GM23248 (cell line): ENCODE measurements around the gene MNX1. TPM values are rescaled to one million over a fixed set of nuclear protein-coding genes. Genes with fewer than 3 reads are reported as not detected.

Experiments used
- DNase-seq: peaks from one replicate; pipeline ENCODE4 v3.0.0-alpha.2; 2015
- H2AFZ ChIP-seq: fragments of 200-600 bp; sonication (generic); 2 replicates; pipeline ENCODE4 v1.6.1; 2016; ENCODE audit warnings: antibody characterized with exemption
- H3F3A ChIP-seq: fragments of 200-600 bp; sonication (generic); 2 replicates; pipeline ENCODE4 v1.6.1; 2016; ENCODE audit warnings: mild to moderate bottlenecking, antibody characterized with exemption, mixed run types; ENCODE audit not compliant: insufficient read depth
- H3K27ac ChIP-seq: fragments of 200-600 bp; sonication (generic); 2 replicates; pipeline ENCODE4 v1.5.1; 2016; ENCODE audit warnings: mild to moderate bottlenecking
- H3K27me3 ChIP-seq: fragments of 200-600 bp; sonication (generic); replicated peaks from 2 replicates; pipeline ENCODE4 v1.6.1; 2016; ENCODE audit warnings: mild to moderate bottlenecking; ENCODE audit not compliant: insufficient read depth
- H3K36me3 ChIP-seq: fragments of 200-600 bp; sonication (generic); 2 replicates; pipeline ENCODE4 v1.6.1; 2016; ENCODE audit warnings: low read depth, mild to moderate bottlenecking
- H3K4me1 ChIP-seq: fragments of 200-600 bp; sonication (generic); 2 replicates; pipeline ENCODE4 v1.6.1; 2016; ENCODE audit warnings: mild to moderate bottlenecking; ENCODE audit not compliant: insufficient read depth
- H3K4me2 ChIP-seq: fragments of 200-600 bp; sonication (generic); one replicate; pipeline ENCODE4 v1.6.1; 2016; ENCODE audit warnings: mild to moderate bottlenecking; ENCODE audit not compliant: unreplicated experiment
- H3K4me3 ChIP-seq: fragments of 200-600 bp; sonication (generic); 2 replicates; pipeline ENCODE4 v1.5.1; 2016; ENCODE audit warnings: mild to moderate bottlenecking
- H3K79me2 ChIP-seq: fragments of 200-600 bp; sonication (generic); 2 replicates; pipeline ENCODE4 v1.6.1; 2016; ENCODE audit warnings: mild to moderate bottlenecking; ENCODE audit not compliant: insufficient read depth
- H3K9ac ChIP-seq: fragments of 200-600 bp; sonication (generic); 2 replicates; pipeline ENCODE4 v1.6.1; 2016; ENCODE audit warnings: mild to moderate bottlenecking
- H3K9me2 ChIP-seq: fragments of 200-600 bp; sonication (generic); 2 replicates; pipeline ENCODE4 v1.6.1; 2016; ENCODE audit warnings: mixed run types, mild to moderate bottlenecking, moderate library complexity; ENCODE audit not compliant: insufficient read depth
- H3K9me3 ChIP-seq: fragments of 200-600 bp; sonication (generic); one replicate; pipeline ENCODE4 v1.6.1; 2017; ENCODE audit warnings: low read depth
- H4K20me1 ChIP-seq: fragments of 200-600 bp; sonication (generic); 2 replicates; pipeline ENCODE4 v1.6.0; 2016; ENCODE audit not compliant: insufficient read depth
- EZH2 ChIP-seq: fragments of 200-600 bp; sonication (generic); IDR thresholded peaks from 2 replicates; pipeline ENCODE4 v1.6.1; 2018; ENCODE audit warnings: antibody characterized with exemption, mild to moderate bottlenecking; ENCODE audit not compliant: insufficient read depth, poor library complexity, severe bottlenecking
- EZH2phosphoT487 ChIP-seq: fragments of 200-600 bp; sonication (generic); IDR thresholded peaks from 2 replicates; pipeline ENCODE4 v1.6.1; 2018; ENCODE audit warnings: antibody characterized with exemption, moderate library complexity, mild to moderate bottlenecking, low read depth; ENCODE audit not compliant: insufficient read depth
- WGBS, 2 experiments: methylation state at CpG; one replicate each; pipeline ENCODE4 v1.1.6; 2015 to 2017; ENCODE audit warnings: low lambda C conversion rate in 2 of 2, low coverage in 1 of 2; ENCODE audit errors: missing lambda C conversion rate in 2 of 2; 5-methylcytosine and 5-hydroxymethylcytosine counted together
- in situ Hi-C: fragments of 300-500 bp; cut with MboI; formaldehyde crosslinking; loops from 2 replicates; pipeline ENCODE4 v1.15.0; 2020
- polyA plus RNA-seq: library from polyadenylated mRNA; unstranded; fragments of >200 nt; fragmentation: Nextera tagmentation; extraction: Ambion mirVana; gene quantifications from 2 replicates; pipeline ENCODE4 v1.2.1, GENCODE V29; 2016
- total RNA-seq: library from RNA; depleted of rRNA; stranded (reverse); fragments of >200 nt; shearing (Covaris generic); gene quantifications from 2 replicates; pipeline ENCODE4 v1.2.3, GENCODE V29; 2014

MNX1 gene
- total and polyA plus RNA-seq, 2 experiments from 2014 or later, result not detected

DNA sequence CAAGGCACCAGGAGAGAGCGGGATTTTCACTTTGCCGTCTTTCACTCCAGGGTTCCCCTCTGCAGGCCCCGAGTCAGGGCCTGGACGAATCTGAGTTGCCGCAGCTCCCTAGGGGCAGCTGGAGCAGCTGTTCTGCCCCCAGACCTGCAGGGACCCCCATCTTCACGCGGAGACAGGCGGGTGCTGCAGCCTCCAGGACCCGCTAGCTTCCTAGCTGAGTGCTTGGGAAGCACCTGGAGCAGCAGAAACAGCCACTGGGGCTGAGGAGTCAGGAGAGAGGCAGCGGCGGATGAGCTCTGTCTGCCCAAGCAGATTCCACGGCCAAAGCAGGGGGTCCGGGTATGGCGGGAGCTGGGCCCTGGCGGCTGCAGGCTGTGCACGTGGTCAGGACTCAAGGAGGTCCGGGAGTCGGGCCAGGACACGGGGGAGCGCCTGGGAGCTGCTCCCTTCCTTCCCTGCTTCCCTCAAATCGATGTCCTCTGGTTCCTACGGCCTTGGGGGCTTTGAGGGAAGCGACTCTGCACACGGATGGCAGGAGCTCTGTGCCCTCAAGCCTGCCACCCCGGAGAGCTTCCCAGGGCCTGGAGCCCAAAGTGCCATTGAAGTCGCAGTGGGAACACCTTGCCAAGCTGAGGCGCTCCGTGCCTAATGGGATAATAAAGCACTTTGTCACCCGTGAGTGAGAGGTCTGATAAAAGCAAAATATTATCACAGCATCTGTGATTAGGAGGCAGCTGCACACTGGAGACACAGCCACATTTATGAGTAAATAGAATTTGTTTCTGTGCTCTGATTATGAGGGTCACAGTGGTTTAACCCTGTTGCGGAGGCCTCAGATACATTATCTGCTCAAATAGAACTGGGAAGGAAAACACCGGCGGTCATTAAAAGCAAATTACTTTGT, 17.2 kb downstream of the MNX1 start:
- Histone ChIP-seq H3K9me3 (no peaks in the 10 kb centered on the region), H2AFZ (no peak overlapping the region), H3K36me3 (no peaks in the 10 kb centered on the region), H3K27ac (no peak overlapping the region), H3F3A (no peaks in the 10 kb centered on the region), H3K4me3 (no peak overlapping the region), H3K4me1 (no peaks in the 10 kb centered on the region), H3K9me2 (no peaks in the 10 kb centered on the region), H4K20me1 (no peaks in the 10 kb centered on the region), H3K4me2 (no peak overlapping the region), H3K79me2 (no peaks in the 10 kb centered on the region), H3K9ac (no peak overlapping the region), H3K27me3 (peaks cover 32% of the 10 kb centered on the region)
- WGBS, 2 experiments, result 48% methylated on average over 31 to 32 of the region's 32 CpGs
- TF ChIP-seq EZH2 (no peak), EZH2phosphoT487 (no peak)
- DNase-seq, result no peak
- in situ Hi-C loops, result no loop called here

DNA sequence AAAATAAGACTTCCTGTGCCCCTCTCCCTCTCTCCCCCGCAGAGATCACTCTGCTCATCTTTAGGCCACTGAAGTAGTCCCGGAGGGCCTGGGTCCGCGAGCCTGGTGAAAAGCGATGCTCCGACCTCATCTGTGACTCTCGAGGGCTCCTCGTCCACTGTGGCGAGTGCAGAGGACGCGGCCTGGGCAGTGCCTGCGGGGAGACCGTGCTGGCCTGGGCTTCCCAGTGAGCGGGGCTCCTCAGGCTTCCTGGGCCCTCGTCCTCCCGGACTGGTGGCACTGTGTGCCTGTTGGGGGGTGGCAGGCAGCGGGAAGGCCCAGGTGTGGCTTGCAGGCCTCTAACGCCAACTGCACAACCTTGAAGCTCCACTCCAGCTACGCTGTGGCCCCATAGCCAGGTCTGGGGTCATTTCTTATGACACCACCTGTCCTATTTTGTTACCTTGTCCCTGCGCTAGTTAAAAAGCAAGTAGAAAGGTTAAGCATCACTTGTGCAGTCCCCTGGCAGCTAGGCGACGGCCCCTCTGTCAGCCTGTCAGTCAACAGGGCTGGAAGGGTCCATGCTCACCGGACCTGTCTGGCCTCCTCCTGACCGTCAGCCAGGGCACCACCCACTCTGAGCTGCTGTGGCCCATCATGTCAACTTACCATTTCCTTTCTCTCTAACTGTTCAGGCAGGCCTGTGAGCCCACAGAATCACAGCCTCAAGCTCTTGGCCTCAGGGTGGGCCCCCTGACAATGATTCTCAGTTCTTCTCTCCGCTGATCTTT, 20.5 kb downstream of the MNX1 start:
- Histone ChIP-seq H3K79me2 (no peaks in the 10 kb centered on the region), H3K4me2 (no peak overlapping the region), H3K4me3 (no peak overlapping the region), H3K4me1 (no peaks in the 10 kb centered on the region; the same call in 1 of the 2 replicates), H3K36me3 (no peaks in the 10 kb centered on the region), H3K9ac (no peak overlapping the region), H3K9me3 (no peaks in the 10 kb centered on the region), H3K27ac (no peak overlapping the region), H3K9me2 (no peaks in the 10 kb centered on the region), H3K27me3 (0 out of 2 replicates have a peak, but pooled peaks cover 6% of the 10 kb centered on the region), H2AFZ (no peak overlapping the region), H3F3A (0 out of 2 replicates have a peak, but pooled peaks cover 1% of the 10 kb centered on the region), H4K20me1 (no peaks in the 10 kb centered on the region)
- no peak for TF ChIP-seq EZH2
- no peak for TF ChIP-seq EZH2phosphoT487
- 75 to 77% methylated on average over 25 of the region's 25 CpGs for WGBS, 2 experiments
- in situ Hi-C loops, result no loop called here
- DNase-seq, result no peak

DNA sequence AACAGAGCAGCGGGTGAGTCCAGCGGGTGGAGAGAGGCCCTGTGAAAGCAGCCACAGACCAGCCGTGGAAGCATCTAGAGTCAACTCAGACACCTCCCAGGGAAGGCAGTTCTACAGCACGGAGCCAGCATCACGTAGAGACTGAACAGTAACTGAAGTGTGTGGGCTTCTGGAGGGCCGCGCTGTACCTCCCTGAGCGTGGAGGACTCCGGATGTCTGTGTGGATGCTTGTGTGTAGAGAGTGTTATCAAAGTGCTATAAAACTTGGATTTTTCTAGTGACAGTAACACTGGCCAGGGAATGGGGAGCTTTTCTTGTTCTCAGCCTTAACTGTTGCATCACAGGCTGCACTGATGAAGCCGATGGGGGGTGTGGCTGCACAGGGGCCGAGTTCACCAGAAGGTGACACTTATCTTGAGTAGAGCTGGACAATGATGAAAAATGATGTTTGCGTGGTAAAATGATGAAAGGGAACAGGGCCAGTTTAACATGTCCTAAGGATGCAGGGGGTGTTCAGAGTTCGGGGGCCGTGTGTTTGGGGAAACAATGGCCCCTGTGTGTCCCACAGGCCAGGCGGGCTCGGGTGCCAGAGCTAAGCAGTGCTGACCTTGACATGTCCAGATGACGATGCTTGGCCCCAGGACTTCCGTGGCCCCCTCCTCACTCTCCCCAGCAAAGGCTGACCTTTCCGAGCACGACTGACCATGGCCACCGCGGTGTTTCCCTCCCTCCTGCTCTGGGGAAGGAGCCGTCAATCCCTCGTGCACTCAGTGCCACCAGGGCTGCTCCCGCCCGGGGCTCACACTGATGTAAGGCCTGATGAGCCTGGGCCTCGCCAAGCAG, 21.9 kb downstream of the MNX1 start:
- H3K27me3 ChIP-seq, result 0 out of 2 replicates have a peak, but pooled peaks cover 3% of the 10 kb centered on the region
- no peak overlapping the region for H3K4me2 ChIP-seq
- peaks cover 15% of the 10 kb centered on the region for H3F3A ChIP-seq
- H3K79me2 ChIP-seq, result no peaks in the 10 kb centered on the region
- peaks cover 4% of the 10 kb centered on the region; the same call in 1 of the 2 replicates for H3K4me1 ChIP-seq
- H2AFZ ChIP-seq, result no peak overlapping the region
- DNase-seq, result no peak
- H3K36me3 ChIP-seq, result no peaks in the 10 kb centered on the region
- no peak for TF ChIP-seq EZH2phosphoT487
- no peak for TF ChIP-seq EZH2
- no peak overlapping the region for H3K4me3 ChIP-seq
- H3K9ac ChIP-seq, result no peak overlapping the region
- H3K27ac ChIP-seq, result no peak overlapping the region
- H3K9me3 ChIP-seq, result no peaks in the 10 kb centered on the region
- 75 to 77% methylated on average over 27 of the region's 27 CpGs for WGBS, 2 experiments
- H4K20me1 ChIP-seq, result no peaks in the 10 kb centered on the region
- no peaks in the 10 kb centered on the region for H3K9me2 ChIP-seq
- in situ Hi-C loops, result no loop called here

DNA sequence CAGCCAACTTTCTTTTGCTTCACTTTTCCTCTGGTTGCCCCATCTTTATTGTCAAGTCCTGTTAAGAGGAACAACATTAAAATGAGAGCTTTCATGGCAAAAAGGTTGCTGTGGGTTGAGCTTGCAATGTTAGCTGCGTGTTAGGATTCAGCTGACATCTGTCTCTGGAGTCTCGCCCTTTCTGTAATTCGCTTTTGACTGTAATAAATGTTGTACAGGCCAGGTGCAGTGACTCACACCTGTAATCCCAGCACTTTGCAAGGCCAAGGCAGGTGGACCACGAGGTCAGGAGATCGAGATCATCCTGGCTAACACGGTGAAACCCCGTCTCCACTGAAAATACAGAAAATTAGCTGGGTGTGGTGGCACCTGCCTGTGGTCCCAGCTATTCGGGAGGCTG, 24.1 kb downstream of the MNX1 start:
- Histone ChIP-seq H3K27me3 (no peaks in the 10 kb centered on the region), H3K4me1 (peaks cover 4% of the 10 kb centered on the region; the same call in 1 of the 2 replicates), H3K27ac (no peak overlapping the region), H3K79me2 (no peaks in the 10 kb centered on the region), H3F3A (peaks cover 19% of the 10 kb centered on the region), H3K9me2 (no peaks in the 10 kb centered on the region), H3K9me3 (no peaks in the 10 kb centered on the region), H3K9ac (no peak overlapping the region), H3K4me3 (no peak overlapping the region), H2AFZ (no peak overlapping the region), H4K20me1 (no peaks in the 10 kb centered on the region), H3K4me2 (no peak overlapping the region), H3K36me3 (no peaks in the 10 kb centered on the region)
- no peak for DNase-seq
- 93 to 95% methylated on average over 8 of the region's 8 CpGs for WGBS, 2 experiments
- TF ChIP-seq EZH2 (no peak), EZH2phosphoT487 (no peak)
- in situ Hi-C loops, result no loop called here
